Measurements from ENCODE around the gene THRA.
A peak's percentile ranks its signal among the peaks of the same experiment; 100 is the strongest.

THRA gene

GRCh38 chr17:40098846-40099618, 36.3 kb downstream of the THRA start:
- intact Hi-C loops (cut with DNase I; ENCODE audit: low total_unique reads), result no loop called here
- H3K4me3 ChIP-seq, result peak overlapping the region; percentile 76 to 87
- peaks cover 0 to 79% (median 66%) of the 10 kb centered on the region in 4 donors for H3K4me1 ChIP-seq
- no peaks in the 10 kb centered on the region for H3K9me3 ChIP-seq
- peak overlapping the region; percentile 94 to 98 for H3K27ac ChIP-seq
- DNase-seq, result peak; percentile 100
- TF ChIP-seq CTCF (IDR thresholded peaks at IDR 0.05), result peak in 1 of 2 experiments; percentile 23
- peaks cover 32 to 35% (median 35%) of the 10 kb centered on the region in 3 donors for H3K36me3 ChIP-seq
- no peaks in the 10 kb centered on the region for H3K27me3 ChIP-seq

- intact Hi-C loops (cut with DNase I; ENCODE audit: low total_unique reads), result no loop called here
- Histone ChIP-seq H3K4me1 (peaks cover 0 to 79% (median 61%) of the 10 kb centered on the region in 4 donors), H3K9me3 (no peaks in the 10 kb centered on the region), H3K27me3 (no peaks in the 10 kb centered on the region), H3K4me3 (peak overlapping the region; percentile 76 to 87), H3K36me3 (peaks cover 24 to 28% (median 27%) of the 10 kb centered on the region in 3 donors), H3K27ac (peak overlapping the region; percentile 94 to 98)
- DNase-seq, result peak in 1 of 2 donors; percentile 75
- TF ChIP-seq CTCF (IDR thresholded peaks at IDR 0.05), result no peak
These were observed 37.1 kb downstream of the THRA start for GRCh38 chr17:40099619-40100418.

- H3K36me3 ChIP-seq, result peaks cover 18 to 22% (median 22%) of the 10 kb centered on the region in 3 donors
- H3K27me3 ChIP-seq, result no peaks in the 10 kb centered on the region
- intact Hi-C loops (cut with DNase I; ENCODE audit: low total_unique reads), result no loop called here
- no peak for TF ChIP-seq CTCF (IDR thresholded peaks at IDR 0.05)
- peaks cover 0 to 79% (median 61%) of the 10 kb centered on the region in 4 donors for H3K4me1 ChIP-seq
- no peak for DNase-seq
- no peaks in the 10 kb centered on the region for H3K9me3 ChIP-seq
- H3K27ac ChIP-seq, result peak within 1 kb of the TSS; percentile 94 to 98
- H3K4me3 ChIP-seq, result peak within 1 kb of the TSS; percentile 76 to 87
These were observed 37.6 kb downstream of the THRA start, which contains the start of gene NR1D1 for GRCh38 chr17:40100419-40100668. Gene NR1D1 (minus strand): TSS chr17:40100589. CDS start chr17:40100094, 495 bp downstream.

- peak overlapping the region; percentile 76 to 87 for H3K4me3 ChIP-seq
- peaks cover 0 to 79% (median 59%) of the 10 kb centered on the region in 4 donors for H3K4me1 ChIP-seq
- intact Hi-C loops (cut with DNase I; ENCODE audit: low total_unique reads), result no loop called here
- H3K27ac ChIP-seq, result peak overlapping the region; percentile 94 to 98
- peak; percentile 99 to 100 for DNase-seq
- peaks cover 14 to 18% (median 17%) of the 10 kb centered on the region in 3 donors for H3K36me3 ChIP-seq
- H3K9me3 ChIP-seq, result no peaks in the 10 kb centered on the region
- no peak for TF ChIP-seq CTCF (IDR thresholded peaks at IDR 0.05)
- no peaks in the 10 kb centered on the region for H3K27me3 ChIP-seq
These were observed 38.1 kb downstream of the THRA start for GRCh38 chr17:40100669-40101366.

GRCh38 chr17:40101367-40102210, 38.8 kb downstream of the THRA start:
- no peak for TF ChIP-seq CTCF (IDR thresholded peaks at IDR 0.05)
- no peaks in the 10 kb centered on the region for H3K27me3 ChIP-seq
- no peaks in the 10 kb centered on the region for H3K9me3 ChIP-seq
- intact Hi-C loops (cut with DNase I; ENCODE audit: low total_unique reads), result no loop called here
- peak overlapping the region; percentile 94 to 98 for H3K27ac ChIP-seq
- H3K36me3 ChIP-seq, result peaks cover 6 to 10% (median 9%) of the 10 kb centered on the region in 3 donors
- DNase-seq, result no peak
- peak overlapping the region; percentile 76 to 87 for H3K4me3 ChIP-seq
- H3K4me1 ChIP-seq, result peaks cover 0 to 79% (median 60%) of the 10 kb centered on the region in 4 donors

Measured in tibial artery (tissue), 4 donors.